ENCODE measurements around the gene SLC25A19. TPM values are rescaled to one million over a fixed set of nuclear protein-coding genes. Genes with fewer than 3 reads are reported as not detected.

Gene SLC25A19
- total and polyA plus RNA-seq, 9 of the 15 experiments (the other 6 are each of a cell fraction or from before 2014, with no cell fraction given), result 33.4 to 76.6 (median 55.3) TPM

GRCh38 chr17:75269844-75270217 lies 19.4 kb downstream of the SLC25A19 start (continued):
- TF ChIP-seq CTCF (IDR thresholded peaks at IDR 0.05 in 2 of 3, conservative IDR thresholded peaks at IDR 0.05 in 1 of 3; ENCODE audit: insufficient read depth in 2 of 3, low read depth in 1 of 3, low read length in 3 of 3) (no peak), SMARCB1 (IDR thresholded peaks at IDR 0.05; ENCODE audit: insufficient read length, low read depth) (no peak), ZBTB33 (CRISPR knock-in tag; IDR thresholded peaks at IDR 0.05) (no peak), POLR2H (tag; IDR thresholded peaks at IDR 0.05; ENCODE audit: low read depth) (no peak), EWSR1 (IDR thresholded peaks at IDR 0.05; ENCODE audit: borderline replicate concordance, low read depth, partially characterized antibody) (no peak), POLR2A (conservative IDR thresholded peaks at IDR 0.05) (no peak), E2F1 (CRISPR knock-in tag; IDR thresholded peaks at IDR 0.05) (no peak)
